Neural crest cell (in vitro differentiated cells): ENCODE results near the gene FSIP1. TPM values are rescaled to one million over a fixed set of nuclear protein-coding genes. Genes with fewer than 3 reads are reported as not detected.
A peak's percentile ranks its signal among the peaks of the same experiment; 100 is the strongest.

Source experiments
- DNase-seq: peaks from one replicate; pipeline ENCODE4 v3.0.0; 2021; ENCODE audit warnings: low read depth, mixed read lengths, low spot score
- H3K27ac Mint-ChIP-seq: one replicate; pipeline ENCODE4 v1.8.0; 2021; ENCODE audit warnings: mild to moderate bottlenecking, mixed read lengths; ENCODE audit not compliant: unreplicated experiment
- H3K27me3 Mint-ChIP-seq: 2 replicates; pipeline ENCODE4 v1.8.0; 2021; ENCODE audit warnings: low read depth, mild to moderate bottlenecking, mixed read lengths
- H3K36me3 Mint-ChIP-seq: 2 replicates; pipeline ENCODE4 v1.8.0; 2021; ENCODE audit warnings: low read depth, mild to moderate bottlenecking, mixed read lengths
- H3K4me1 Mint-ChIP-seq: 2 replicates; pipeline ENCODE4 v1.8.0; 2021; ENCODE audit warnings: mixed read lengths
- H3K4me3 Mint-ChIP-seq: one replicate; pipeline ENCODE4 v1.8.0; 2021; ENCODE audit warnings: mild to moderate bottlenecking, mixed read lengths
- H3K9me3 Mint-ChIP-seq: 2 replicates; pipeline ENCODE4 v1.8.0; 2021; ENCODE audit warnings: mixed read lengths
- total RNA-seq: library from RNA; stranded (reverse); gene quantifications from 2 replicates; pipeline ENCODE4 v1.2.1, GENCODE V29; 2021
- TF ChIP-seq, protein P1 (sequence below): fragments of 200-600 bp; sonication (generic); conservative IDR thresholded peaks from 2 replicates; pipeline ENCODE4 v1.5.0; 2021; ENCODE audit warnings: antibody characterized with exemption, mild to moderate bottlenecking

Gene FSIP1
- total RNA-seq, 1 donor from 2014 or later: 8.1 TPM

DNA sequence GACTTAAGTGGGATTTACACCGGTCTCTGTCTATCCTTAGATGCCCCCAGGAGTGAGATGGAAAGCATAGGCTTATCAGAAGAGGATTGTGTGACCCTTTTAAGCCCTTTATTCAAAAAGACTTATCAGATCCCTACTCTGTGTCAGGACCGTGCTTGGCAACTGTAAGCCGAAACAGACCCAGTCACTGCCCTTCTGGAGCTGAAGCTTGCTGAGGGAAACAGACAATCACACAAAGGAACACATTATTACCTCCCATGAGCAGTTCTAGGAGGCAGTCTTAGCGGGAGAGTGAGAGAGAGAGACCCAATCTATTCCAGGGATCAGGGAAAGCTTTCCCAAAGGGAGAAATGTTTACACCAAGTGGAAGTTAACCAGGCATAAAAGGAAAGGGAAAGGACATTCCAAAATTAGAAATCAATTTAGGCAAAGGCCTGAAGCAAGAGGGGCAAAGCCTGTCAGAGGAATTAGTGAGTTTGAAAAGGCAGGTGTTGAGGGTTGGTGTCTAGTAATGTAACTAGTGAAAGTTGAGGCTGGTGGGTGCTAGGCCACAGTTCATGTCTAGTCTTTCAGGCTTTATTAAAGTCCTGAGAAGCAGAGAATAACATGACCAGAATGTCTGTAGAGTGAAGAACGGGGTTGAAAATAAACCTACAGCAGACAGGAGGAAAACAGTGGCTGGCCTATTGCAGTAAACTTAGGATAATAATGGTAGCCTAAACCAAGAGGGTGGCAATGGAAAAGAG is 115.1 kb downstream of the FSIP1 start:
- H3K36me3 Mint-ChIP-seq: no peaks in the 10 kb centered on the region
- H3K9me3 Mint-ChIP-seq: no peaks in the 10 kb centered on the region
- no peak overlapping the region for H3K4me3 Mint-ChIP-seq
- peaks cover 33% of the 10 kb centered on the region for H3K4me1 Mint-ChIP-seq
- TF ChIP-seq, protein P1, sequence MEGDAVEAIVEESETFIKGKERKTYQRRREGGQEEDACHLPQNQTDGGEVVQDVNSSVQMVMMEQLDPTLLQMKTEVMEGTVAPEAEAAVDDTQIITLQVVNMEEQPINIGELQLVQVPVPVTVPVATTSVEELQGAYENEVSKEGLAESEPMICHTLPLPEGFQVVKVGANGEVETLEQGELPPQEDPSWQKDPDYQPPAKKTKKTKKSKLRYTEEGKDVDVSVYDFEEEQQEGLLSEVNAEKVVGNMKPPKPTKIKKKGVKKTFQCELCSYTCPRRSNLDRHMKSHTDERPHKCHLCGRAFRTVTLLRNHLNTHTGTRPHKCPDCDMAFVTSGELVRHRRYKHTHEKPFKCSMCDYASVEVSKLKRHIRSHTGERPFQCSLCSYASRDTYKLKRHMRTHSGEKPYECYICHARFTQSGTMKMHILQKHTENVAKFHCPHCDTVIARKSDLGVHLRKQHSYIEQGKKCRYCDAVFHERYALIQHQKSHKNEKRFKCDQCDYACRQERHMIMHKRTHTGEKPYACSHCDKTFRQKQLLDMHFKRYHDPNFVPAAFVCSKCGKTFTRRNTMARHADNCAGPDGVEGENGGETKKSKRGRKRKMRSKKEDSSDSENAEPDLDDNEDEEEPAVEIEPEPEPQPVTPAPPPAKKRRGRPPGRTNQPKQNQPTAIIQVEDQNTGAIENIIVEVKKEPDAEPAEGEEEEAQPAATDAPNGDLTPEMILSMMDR: no peak
- DNase-seq: no peak
- no peak overlapping the region for H3K27ac Mint-ChIP-seq
- no peaks in the 10 kb centered on the region for H3K27me3 Mint-ChIP-seq

DNA sequence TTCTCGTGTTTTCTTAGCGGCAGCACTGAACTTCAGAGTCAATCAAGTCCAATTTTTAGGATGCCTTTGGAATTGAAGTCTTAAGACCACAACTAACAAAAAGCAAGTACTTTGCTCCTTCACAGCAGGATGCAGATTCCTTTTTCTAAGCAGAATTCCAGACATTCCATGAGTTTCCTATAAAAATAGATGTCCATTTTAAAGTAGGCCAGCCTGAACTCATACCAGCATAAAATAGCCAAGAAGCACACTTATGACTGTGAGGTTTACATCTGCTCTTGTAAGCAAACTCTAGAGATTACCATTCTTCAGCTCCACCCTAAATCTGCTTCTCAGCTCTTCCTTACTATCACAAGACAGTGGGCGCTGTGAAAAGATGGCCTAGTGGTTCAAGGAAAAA is 116.0 kb downstream of the FSIP1 start:
- TF ChIP-seq, protein P1: no peak
- no peaks in the 10 kb centered on the region for H3K9me3 Mint-ChIP-seq
- DNase-seq: no peak
- no peaks in the 10 kb centered on the region for H3K27me3 Mint-ChIP-seq
- peaks cover 36% of the 10 kb centered on the region for H3K4me1 Mint-ChIP-seq
- no peak overlapping the region for H3K4me3 Mint-ChIP-seq
- peak overlapping the region; percentile 46 for H3K27ac Mint-ChIP-seq
- no peaks in the 10 kb centered on the region for H3K36me3 Mint-ChIP-seq

DNA sequence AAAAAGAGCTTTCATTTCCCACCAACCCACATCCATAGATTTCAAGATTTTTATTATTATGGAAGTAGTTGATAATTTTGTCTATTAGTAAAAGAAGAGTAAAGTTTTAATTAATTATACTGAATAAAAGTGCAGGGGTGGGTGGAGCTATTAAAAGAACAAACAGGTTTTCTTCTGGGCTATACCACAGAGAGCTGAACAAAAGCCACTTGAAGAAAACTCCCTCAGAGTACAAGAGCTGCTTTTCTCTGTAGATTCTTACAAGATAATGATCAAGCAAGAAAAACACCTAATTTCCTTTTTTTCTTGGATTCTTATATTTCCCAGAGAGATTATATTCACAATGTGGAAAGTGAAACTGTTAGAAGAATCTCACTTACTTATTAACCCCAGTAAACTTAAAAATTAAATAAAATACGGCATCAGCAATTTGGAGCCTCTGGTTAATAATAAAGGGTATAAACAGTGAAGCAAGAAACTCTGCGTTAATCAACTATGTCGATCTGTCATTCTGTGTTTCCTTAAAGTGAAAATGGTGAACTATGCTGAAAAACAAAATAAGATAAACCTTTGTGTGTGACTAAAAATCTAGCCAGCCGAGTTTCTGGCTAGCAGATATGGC is 116.9 kb downstream of the FSIP1 start:
- Mint-ChIP-seq H3K27ac (no peak overlapping the region), H3K9me3 (no peaks in the 10 kb centered on the region), H3K4me1 (peaks cover 36% of the 10 kb centered on the region), H3K36me3 (no peaks in the 10 kb centered on the region), H3K4me3 (no peak overlapping the region), H3K27me3 (no peaks in the 10 kb centered on the region)
- no peak for DNase-seq
- TF ChIP-seq, protein P1: no peak

DNA sequence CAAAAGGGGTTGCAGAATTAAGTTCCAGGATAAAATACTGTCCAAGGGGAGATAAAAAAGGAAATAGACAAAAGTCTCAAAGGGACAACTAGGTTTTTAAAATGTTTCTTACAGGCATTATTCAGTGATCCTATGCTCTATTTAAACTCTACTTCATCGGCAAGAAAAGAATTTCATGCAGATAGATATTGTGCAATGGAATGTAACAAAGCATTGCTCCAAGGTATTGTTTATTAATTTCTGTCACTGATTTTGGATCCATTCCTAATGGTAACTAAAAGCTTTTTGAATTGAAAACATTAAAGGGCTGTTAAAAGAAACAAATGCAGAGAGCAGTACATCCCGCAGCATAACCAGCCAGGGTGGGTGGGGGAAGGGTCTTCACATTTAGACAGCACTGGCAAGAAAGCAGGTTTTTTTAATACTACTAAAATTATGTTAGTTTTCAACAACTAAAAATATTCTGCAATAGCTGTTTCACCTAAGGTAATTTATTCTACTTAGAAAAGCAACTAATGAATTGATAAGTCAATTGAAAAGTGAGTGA is 118.9 kb downstream of the FSIP1 start:
- TF ChIP-seq, protein P1: no peak

DNA sequence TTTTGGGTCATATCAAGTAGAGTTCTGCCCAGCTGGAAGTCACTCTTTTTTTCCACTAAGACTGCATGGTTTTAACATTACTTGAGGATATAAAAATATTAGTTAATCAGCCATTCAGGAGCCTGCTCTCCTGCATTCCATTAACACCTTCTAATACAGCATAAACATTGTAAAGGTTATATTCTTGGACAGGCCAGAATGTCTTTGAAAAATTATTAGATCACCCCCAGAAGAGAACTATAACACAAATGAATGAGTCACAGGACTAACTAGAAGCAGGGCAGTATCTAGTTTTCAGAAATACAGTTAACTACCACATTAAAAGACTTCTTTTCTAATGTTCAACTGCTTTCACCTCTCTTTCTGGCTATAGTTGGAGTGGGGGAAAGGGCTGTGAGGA is 120.9 kb downstream of the FSIP1 start:
- Mint-ChIP-seq H3K4me3 (no peak overlapping the region), H3K36me3 (peaks cover 14% of the 10 kb centered on the region), H3K4me1 (peaks cover 28% of the 10 kb centered on the region), H3K27me3 (no peaks in the 10 kb centered on the region), H3K27ac (no peak overlapping the region), H3K9me3 (peaks cover 5% of the 10 kb centered on the region)
- TF ChIP-seq, protein P1: no peak
- DNase-seq: no peak

More for the DNA sequence above, 118.9 kb downstream of the FSIP1 start:
- Mint-ChIP-seq H3K27ac (no peak overlapping the region), H3K9me3 (peaks cover 2% of the 10 kb centered on the region), H3K27me3 (no peaks in the 10 kb centered on the region), H3K4me1 (peaks cover 36% of the 10 kb centered on the region), H3K36me3 (peaks cover 7% of the 10 kb centered on the region), H3K4me3 (no peak overlapping the region)
- no peak for DNase-seq
